Neural progenitor cell (in vitro differentiated cells): ENCODE measurements around the gene RMDN2. TPM values are rescaled to one million over a fixed set of nuclear protein-coding genes. Genes with fewer than 3 reads are reported as not detected.

Experiments used
- DNase-seq: peaks from one replicate; pipeline ENCODE4 v3.0.0-alpha.2; 2016; ENCODE audit warnings: low spot score
- H2AFZ ChIP-seq: fragments of 200-600 bp; sonication (generic); replicated peaks from 2 replicates; pipeline ENCODE4 v1.6.1; 2016; ENCODE audit warnings: antibody characterized with exemption
- H3F3A ChIP-seq: fragments of 200-600 bp; sonication (generic); 2 replicates; pipeline ENCODE4 v1.6.1; 2016; ENCODE audit warnings: antibody characterized with exemption, low read depth
- H3K27ac ChIP-seq: fragments of 200-600 bp; sonication (generic); 2 replicates; pipeline ENCODE4 v1.5.1; 2016; ENCODE audit warnings: mild to moderate bottlenecking
- H3K27me3 ChIP-seq: fragments of 200-600 bp; sonication (generic); 2 replicates; pipeline ENCODE4 v1.6.1; 2016; ENCODE audit warnings: mild to moderate bottlenecking, moderate library complexity
- H3K36me3 ChIP-seq: fragments of 200-600 bp; sonication (generic); 2 replicates; pipeline ENCODE4 v1.5.1; 2016
- H3K4me1 ChIP-seq: fragments of 200-600 bp; sonication (generic); 2 replicates; pipeline ENCODE4 v1.6.1; 2016; ENCODE audit warnings: mixed run types
- H3K4me2 ChIP-seq: fragments of 200-600 bp; sonication (generic); 2 replicates; pipeline ENCODE4 v1.6.1; 2016
- H3K4me3 ChIP-seq: fragments of 200-600 bp; sonication (generic); 2 replicates; pipeline ENCODE4 v1.5.1; 2016
- H3K79me2 ChIP-seq: fragments of 200-600 bp; sonication (generic); 2 replicates; pipeline ENCODE4 v1.6.1; 2016; ENCODE audit warnings: low read depth
- H3K9ac ChIP-seq: fragments of 200-600 bp; sonication (generic); 2 replicates; pipeline ENCODE4 v1.6.1; 2016
- H3K9me3 ChIP-seq: fragments of 200-600 bp; sonication (generic); 2 replicates; pipeline ENCODE4 v1.5.1; 2016; ENCODE audit warnings: low read depth
- H4K20me1 ChIP-seq: fragments of 200-600 bp; sonication (generic); 2 replicates; pipeline ENCODE4 v1.6.1; 2016; ENCODE audit warnings: low read depth
- H3K27ac Mint-ChIP-seq: 3 replicates; pipeline ENCODE4 v1.8.0; 2021; ENCODE audit warnings: mixed read lengths
- H3K27me3 Mint-ChIP-seq: 2 replicates; pipeline ENCODE4 v1.8.0; 2022; ENCODE audit warnings: low read depth, mild to moderate bottlenecking, inconsistent platforms, moderate library complexity, mixed read lengths; ENCODE audit not compliant: insufficient read depth
- H3K36me3 Mint-ChIP-seq: 3 replicates; pipeline ENCODE4 v1.8.0; 2021; ENCODE audit warnings: mixed read lengths
- H3K4me1 Mint-ChIP-seq: 3 replicates; pipeline ENCODE4 v1.8.0; 2021; ENCODE audit warnings: mixed read lengths
- H3K4me3 Mint-ChIP-seq: 3 replicates; pipeline ENCODE4 v1.8.0; 2021; ENCODE audit warnings: mild to moderate bottlenecking, moderate library complexity, mixed read lengths
- H3K9me3 Mint-ChIP-seq: 3 replicates; pipeline ENCODE4 v1.8.0; 2020; ENCODE audit warnings: mixed read lengths
- CTCF ChIP-seq: fragments of 200-600 bp; sonication (generic); IDR thresholded peaks from 2 replicates; pipeline ENCODE4 v1.5.1; 2017; ENCODE audit warnings: antibody characterized with exemption, mild to moderate bottlenecking
- EZH2 ChIP-seq: fragments of 200-600 bp; sonication (generic); IDR thresholded peaks from 2 replicates; pipeline ENCODE4 v1.6.1; 2017; ENCODE audit warnings: antibody characterized with exemption, mild to moderate bottlenecking, moderate library complexity
- EZH2phosphoT487 ChIP-seq: fragments of 200-600 bp; sonication (generic); IDR thresholded peaks from 2 replicates; pipeline ENCODE4 v1.6.1; 2017; ENCODE audit warnings: antibody characterized with exemption
- total RNA-seq: library from RNA; depleted of rRNA; stranded (reverse); fragments of >200 nt; gene quantifications from 2 replicates; pipeline ENCODE4 v1.2.3, GENCODE V29; 2015; ENCODE audit warnings: low replicate concordance

RMDN2 gene
- total RNA-seq, 1 donor from 2014 or later = 10.3 TPM

DNA sequence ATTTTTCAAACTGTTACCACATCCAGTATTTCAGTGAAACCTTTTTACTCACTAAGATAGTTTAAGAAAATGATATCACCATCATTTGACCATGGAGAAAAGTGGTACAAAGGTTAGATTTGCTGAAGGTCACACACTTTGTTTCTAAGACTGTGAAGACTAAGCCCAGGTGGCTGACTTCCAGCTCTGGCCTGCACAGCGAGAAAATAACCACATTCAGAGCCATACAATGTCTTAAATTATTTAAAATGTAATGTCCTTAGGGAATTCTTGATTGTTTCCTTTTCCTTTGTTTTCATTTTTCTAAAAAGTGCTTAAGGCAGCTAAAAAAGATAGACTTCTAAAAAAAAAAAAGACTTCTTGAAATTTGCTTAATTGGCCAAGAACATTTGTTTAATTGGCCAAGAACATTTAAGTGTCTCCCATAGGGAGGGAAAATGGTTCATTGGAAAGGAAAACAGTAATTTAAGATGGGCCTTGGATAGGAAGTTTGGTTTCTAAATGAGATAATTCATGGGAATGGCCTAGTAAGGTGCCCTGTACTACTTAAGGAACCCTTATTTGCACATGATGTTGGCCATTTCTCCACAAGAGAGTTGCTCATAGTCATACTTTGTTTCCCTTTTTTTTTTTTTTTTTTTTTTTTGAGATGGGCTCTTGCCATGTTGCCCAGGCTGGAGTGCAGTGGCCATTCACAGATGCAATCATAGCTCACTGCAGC lies 105.7 kb downstream of the RMDN2 start:
- no peaks in the 10 kb centered on the region for H3K36me3 ChIP-seq
- H3K9me3 Mint-ChIP-seq = no peaks in the 10 kb centered on the region
- no peak overlapping the region for H3K4me3 Mint-ChIP-seq
- no peaks in the 10 kb centered on the region for H3K27me3 ChIP-seq
- no peaks in the 10 kb centered on the region for H3K36me3 Mint-ChIP-seq
- H3K4me1 ChIP-seq = no peaks in the 10 kb centered on the region
- no peak overlapping the region for H3K9ac ChIP-seq
- H3K27ac ChIP-seq = no peak overlapping the region
- H3K27ac Mint-ChIP-seq = no peak overlapping the region
- no peak for DNase-seq
- no peak overlapping the region for H3K4me3 ChIP-seq
- H3F3A ChIP-seq = no peaks in the 10 kb centered on the region
- TF ChIP-seq CTCF (no peak), EZH2phosphoT487 (no peak), EZH2 (no peak)
- no peaks in the 10 kb centered on the region for H3K9me3 ChIP-seq
- H3K27me3 Mint-ChIP-seq = peaks cover 3% of the 10 kb centered on the region
- H4K20me1 ChIP-seq = no peaks in the 10 kb centered on the region
- no peak overlapping the region for H3K4me2 ChIP-seq
- H3K79me2 ChIP-seq = no peaks in the 10 kb centered on the region
- H3K4me1 Mint-ChIP-seq = peaks cover 4% of the 10 kb centered on the region
- H2AFZ ChIP-seq = no peak overlapping the region

DNA sequence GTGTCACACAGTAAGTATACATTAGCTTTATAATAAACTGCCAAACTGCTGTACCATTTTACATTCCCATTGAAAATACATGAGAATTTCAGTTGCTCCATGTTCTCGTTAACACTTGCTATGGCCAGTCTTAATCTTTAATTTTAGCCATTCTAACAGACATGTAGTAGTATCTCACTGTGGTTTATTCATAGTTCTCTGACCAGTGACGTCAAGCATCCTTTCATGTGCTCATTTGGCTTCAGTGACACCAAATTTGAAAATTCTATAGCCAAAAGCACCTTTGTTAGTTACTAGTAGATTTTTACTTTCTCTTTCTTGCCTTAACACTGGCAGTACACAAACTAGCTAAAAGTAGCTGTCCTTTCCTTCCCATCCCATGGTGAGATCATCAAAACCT lies 107.9 kb downstream of the RMDN2 start:
- H3K27me3 Mint-ChIP-seq = peaks cover 3% of the 10 kb centered on the region
- H2AFZ ChIP-seq = no peak overlapping the region
- H3K9me3 ChIP-seq = no peaks in the 10 kb centered on the region

DNA sequence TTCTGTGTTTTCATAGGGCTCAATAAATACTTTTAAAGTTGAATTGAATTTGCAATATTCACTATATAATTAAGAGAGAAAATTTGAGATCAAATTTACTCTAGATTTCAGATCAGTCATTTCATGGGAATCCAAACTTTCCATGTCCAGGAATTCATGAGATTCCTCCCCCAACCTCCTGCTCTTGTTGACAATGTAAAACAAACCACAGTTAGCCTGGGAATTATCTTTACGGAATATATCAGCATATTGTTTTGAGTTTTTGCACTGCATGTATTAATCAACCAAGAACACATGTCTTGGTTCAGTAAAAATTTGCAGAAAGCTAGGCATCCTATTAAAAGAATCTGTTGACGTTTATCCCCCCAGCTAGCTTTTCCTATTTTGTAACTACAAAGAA lies 108.6 kb downstream of the RMDN2 start:
- Mint-ChIP-seq H3K27me3 (peaks cover 3% of the 10 kb centered on the region), H3K4me3 (no peak overlapping the region), H3K4me1 (peaks cover 15% of the 10 kb centered on the region), H3K27ac (no peak overlapping the region), H3K9me3 (no peaks in the 10 kb centered on the region), H3K36me3 (no peaks in the 10 kb centered on the region)
- H3K9ac ChIP-seq = no peak overlapping the region
- H3F3A ChIP-seq = peaks cover 9% of the 10 kb centered on the region
- H3K4me2 ChIP-seq = no peak overlapping the region
- no peaks in the 10 kb centered on the region for H3K9me3 ChIP-seq
- no peak overlapping the region for H3K27ac ChIP-seq
- no peaks in the 10 kb centered on the region for H3K4me1 ChIP-seq
- no peak for DNase-seq
- no peaks in the 10 kb centered on the region for H3K36me3 ChIP-seq
- TF ChIP-seq EZH2phosphoT487 (no peak), CTCF (no peak), EZH2 (no peak)
- H2AFZ ChIP-seq = no peak overlapping the region
- no peak overlapping the region for H3K4me3 ChIP-seq
- H3K27me3 ChIP-seq = peaks cover 6% of the 10 kb centered on the region
- no peaks in the 10 kb centered on the region for H3K79me2 ChIP-seq
- H4K20me1 ChIP-seq = no peaks in the 10 kb centered on the region

More for the DNA sequence above, 107.9 kb downstream of the RMDN2 start:
- H3K36me3 ChIP-seq = no peaks in the 10 kb centered on the region
- Mint-ChIP-seq H3K27ac (no peak overlapping the region), H3K36me3 (no peaks in the 10 kb centered on the region), H3K9me3 (no peaks in the 10 kb centered on the region), H3K4me1 (peaks cover 14% of the 10 kb centered on the region), H3K4me3 (no peak overlapping the region)
- no peak overlapping the region for H3K4me2 ChIP-seq
- H3K4me3 ChIP-seq = no peak overlapping the region
- TF ChIP-seq CTCF (no peak), EZH2phosphoT487 (no peak)
- H3K4me1 ChIP-seq = no peaks in the 10 kb centered on the region
- H4K20me1 ChIP-seq = no peaks in the 10 kb centered on the region
- no peaks in the 10 kb centered on the region for H3K79me2 ChIP-seq
- H3K9ac ChIP-seq = no peak overlapping the region
- DNase-seq = no peak
- peaks cover 2% of the 10 kb centered on the region for H3F3A ChIP-seq
- H3K27me3 ChIP-seq = peaks cover 6% of the 10 kb centered on the region
- no peak overlapping the region for H3K27ac ChIP-seq
